Stimulated activated CD4-positive, alpha-beta T cell treated with anti-CD3 and anti-CD28 coated beads, Interleukin-1b, Interleukin-23, amount 100 ng/mL, for 4 hours (primary cell): ENCODE measurements around the gene SULT1C4.
"Not testable (repeated sequence)": the region's sequence is repeated elsewhere in the genome, so short reads cannot be mapped to it uniquely, and the experiment has no call there.

Experiments used
- DNase-seq, 2 donors: peaks; one replicate each; pipeline ENCODE4 v3.0.0-alpha.2; 2020; ENCODE audit warnings: low read depth in 2 of 2

SULT1C4 gene

GRCh38 chr2:108413711-108414095 is 35.9 kb downstream of the SULT1C4 start:
- DNase-seq = no peak

GRCh38 chr2:108414256-108414876 is 36.6 kb downstream of the SULT1C4 start:
- no peak for DNase-seq

- no peak for DNase-seq
These were observed 37.2 kb downstream of the SULT1C4 start for GRCh38 chr2:108414945-108415344.

GRCh38 chr2:108417254-108417653 is 39.5 kb downstream of the SULT1C4 start:
- DNase-seq = no peak

- DNase-seq = no peak
These were observed 40.7 kb downstream of the SULT1C4 start for GRCh38 chr2:108418416-108418815.

GRCh38 chr2:108423067-108423466 is 45.3 kb downstream of the SULT1C4 start:
- DNase-seq = no peak

GRCh38 chr2:108423502-108424251 is 45.9 kb downstream of the SULT1C4 start:
- DNase-seq = no peak

- DNase-seq = no peak
These were observed 50.7 kb downstream of the SULT1C4 start for GRCh38 chr2:108428286-108429009.

GRCh38 chr2:108435578-108435977 is 57.8 kb downstream of the SULT1C4 start:
- not testable (repeated sequence) for DNase-seq

GRCh38 chr2:108436976-108437375 is 59.2 kb downstream of the SULT1C4 start:
- no peak for DNase-seq
